ENCODE data around the gene NT5C1B.

NT5C1B gene

DNA sequence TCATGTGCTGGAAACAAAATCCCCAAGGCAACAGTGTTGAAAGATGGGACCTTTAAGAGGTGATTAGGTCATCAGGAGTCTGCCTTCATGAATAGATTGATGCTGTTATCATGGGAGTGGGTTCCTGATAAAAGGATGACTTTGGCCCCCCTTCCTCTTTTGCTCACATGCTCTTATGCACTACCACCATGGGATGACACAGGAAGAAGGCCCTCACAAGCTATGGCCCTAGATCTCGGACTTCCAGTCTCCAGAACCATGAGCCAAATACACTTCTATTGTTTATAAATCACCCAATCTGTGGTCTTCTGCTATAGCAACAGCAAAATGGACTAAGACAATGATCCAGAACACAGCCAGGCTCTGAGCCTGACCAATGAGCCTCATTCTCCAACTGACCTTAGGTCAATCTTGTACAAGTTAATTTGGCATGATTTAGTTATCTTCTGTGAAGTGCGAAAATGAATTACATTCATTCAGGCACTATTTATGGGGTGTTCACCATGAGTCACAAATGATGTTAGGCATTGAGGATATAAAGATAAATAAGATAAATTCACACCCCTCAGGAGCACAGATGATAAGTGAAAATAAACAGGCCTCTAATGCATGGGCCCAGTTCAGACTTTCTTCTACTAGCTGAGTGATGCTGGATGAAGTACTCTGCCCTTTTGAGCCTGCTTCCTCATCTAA lies 37.7 kb upstream of the NT5C1B start:
- TF ChIP-seq FOXP2 (optimal IDR thresholded peaks at IDR 0.05; ENCODE audit: borderline replicate concordance, extremely low read depth, extremely low read length, insufficient read depth) (no peak), SIN3A (IDR thresholded peaks at IDR 0.05; ENCODE audit: borderline replicate concordance, insufficient read depth, low read length) (no peak), POLR2AphosphoS5 (IDR thresholded peaks at IDR 0.05; ENCODE audit: low read depth, low read length) (no peak), TAF1 (IDR thresholded peaks at IDR 0.05; ENCODE audit: borderline replicate concordance, insufficient read depth, low read length) (no peak)
- TF ChIP-seq, protein P1, sequence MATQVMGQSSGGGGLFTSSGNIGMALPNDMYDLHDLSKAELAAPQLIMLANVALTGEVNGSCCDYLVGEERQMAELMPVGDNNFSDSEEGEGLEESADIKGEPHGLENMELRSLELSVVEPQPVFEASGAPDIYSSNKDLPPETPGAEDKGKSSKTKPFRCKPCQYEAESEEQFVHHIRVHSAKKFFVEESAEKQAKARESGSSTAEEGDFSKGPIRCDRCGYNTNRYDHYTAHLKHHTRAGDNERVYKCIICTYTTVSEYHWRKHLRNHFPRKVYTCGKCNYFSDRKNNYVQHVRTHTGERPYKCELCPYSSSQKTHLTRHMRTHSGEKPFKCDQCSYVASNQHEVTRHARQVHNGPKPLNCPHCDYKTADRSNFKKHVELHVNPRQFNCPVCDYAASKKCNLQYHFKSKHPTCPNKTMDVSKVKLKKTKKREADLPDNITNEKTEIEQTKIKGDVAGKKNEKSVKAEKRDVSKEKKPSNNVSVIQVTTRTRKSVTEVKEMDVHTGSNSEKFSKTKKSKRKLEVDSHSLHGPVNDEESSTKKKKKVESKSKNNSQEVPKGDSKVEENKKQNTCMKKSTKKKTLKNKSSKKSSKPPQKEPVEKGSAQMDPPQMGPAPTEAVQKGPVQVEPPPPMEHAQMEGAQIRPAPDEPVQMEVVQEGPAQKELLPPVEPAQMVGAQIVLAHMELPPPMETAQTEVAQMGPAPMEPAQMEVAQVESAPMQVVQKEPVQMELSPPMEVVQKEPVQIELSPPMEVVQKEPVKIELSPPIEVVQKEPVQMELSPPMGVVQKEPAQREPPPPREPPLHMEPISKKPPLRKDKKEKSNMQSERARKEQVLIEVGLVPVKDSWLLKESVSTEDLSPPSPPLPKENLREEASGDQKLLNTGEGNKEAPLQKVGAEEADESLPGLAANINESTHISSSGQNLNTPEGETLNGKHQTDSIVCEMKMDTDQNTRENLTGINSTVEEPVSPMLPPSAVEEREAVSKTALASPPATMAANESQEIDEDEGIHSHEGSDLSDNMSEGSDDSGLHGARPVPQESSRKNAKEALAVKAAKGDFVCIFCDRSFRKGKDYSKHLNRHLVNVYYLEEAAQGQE (IDR thresholded peaks at IDR 0.05; ENCODE audit: insufficient read depth in 1 of 2, low read depth in 2 of 2, low read length in 2 of 2): no peak

DNA sequence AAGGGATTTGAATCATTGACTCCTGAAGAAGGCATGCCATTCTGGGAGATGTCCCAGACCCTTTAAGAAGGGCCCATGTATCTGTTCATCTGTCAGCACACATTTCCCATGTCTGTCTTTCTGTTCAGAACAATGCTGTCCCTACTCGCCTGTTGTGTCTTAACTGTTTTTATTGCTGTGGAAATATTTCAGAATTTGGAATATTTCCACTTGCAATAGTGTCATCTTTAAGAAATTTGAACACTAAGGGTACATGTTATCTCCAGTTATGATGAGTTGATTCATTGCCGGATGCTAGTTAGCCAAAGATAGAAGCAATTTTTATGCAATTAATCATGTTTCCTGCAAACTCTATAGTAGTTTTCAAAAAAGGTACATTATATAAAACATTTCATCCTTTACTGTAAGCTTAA lies 36.9 kb upstream of the NT5C1B start:
- TF ChIP-seq, protein P1 (IDR thresholded peaks at IDR 0.05; ENCODE audit: insufficient read depth in 1 of 2, low read depth in 2 of 2, low read length in 2 of 2): no peak
- TF ChIP-seq TAF1 (IDR thresholded peaks at IDR 0.05; ENCODE audit: borderline replicate concordance, insufficient read depth, low read length) (no peak), POLR2AphosphoS5 (IDR thresholded peaks at IDR 0.05; ENCODE audit: low read depth, low read length) (no peak), SIN3A (IDR thresholded peaks at IDR 0.05; ENCODE audit: borderline replicate concordance, insufficient read depth, low read length) (no peak), FOXP2 (optimal IDR thresholded peaks at IDR 0.05; ENCODE audit: borderline replicate concordance, extremely low read depth, extremely low read length, insufficient read depth) (no peak)

DNA sequence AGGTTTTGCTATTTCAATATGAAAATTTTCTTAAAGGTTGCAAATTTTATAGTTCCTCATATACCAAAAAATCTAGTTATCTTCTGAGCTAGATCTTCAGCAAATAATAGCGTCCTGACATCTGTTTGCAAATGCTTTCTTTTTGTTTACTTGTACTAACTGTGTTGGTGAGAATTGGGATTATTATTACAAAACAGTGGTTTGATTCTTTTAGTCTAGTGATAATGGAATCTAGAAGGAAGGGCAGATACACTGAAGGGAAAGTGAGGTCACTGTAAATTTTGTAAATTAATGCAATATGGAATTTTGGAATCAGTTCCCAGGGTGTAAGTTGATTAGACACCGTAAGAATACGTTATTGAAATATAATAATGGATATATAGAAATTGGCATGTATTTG lies 36.2 kb upstream of the NT5C1B start:
- TF ChIP-seq TAF1 (IDR thresholded peaks at IDR 0.05; ENCODE audit: borderline replicate concordance, insufficient read depth, low read length) (no peak), SIN3A (IDR thresholded peaks at IDR 0.05; ENCODE audit: borderline replicate concordance, insufficient read depth, low read length) (no peak), POLR2AphosphoS5 (IDR thresholded peaks at IDR 0.05; ENCODE audit: low read depth, low read length) (no peak), FOXP2 (optimal IDR thresholded peaks at IDR 0.05; ENCODE audit: borderline replicate concordance, extremely low read depth, extremely low read length, insufficient read depth) (no peak)
- TF ChIP-seq, protein P1 (IDR thresholded peaks at IDR 0.05; ENCODE audit: insufficient read depth in 1 of 2, low read depth in 2 of 2, low read length in 2 of 2): no peak

DNA sequence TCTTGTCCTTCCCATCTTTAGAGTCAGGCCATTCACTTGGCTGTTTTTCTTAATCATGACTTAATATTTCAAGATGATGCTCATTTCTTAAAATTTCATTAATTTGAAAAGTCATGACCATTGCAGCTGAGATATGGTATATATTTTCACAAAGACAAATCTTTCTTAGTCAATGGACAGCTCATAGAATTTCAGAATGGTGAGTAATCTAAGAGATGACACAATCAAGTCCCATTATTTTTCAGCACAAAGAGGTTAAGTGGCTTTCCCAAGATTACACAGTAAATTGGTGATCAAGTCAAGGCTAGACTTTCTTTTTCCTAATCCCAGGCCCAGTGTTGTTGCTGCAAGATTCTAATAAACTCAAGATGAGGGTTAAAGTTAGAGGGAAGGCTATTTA lies 34.4 kb upstream of the NT5C1B start:
- TF ChIP-seq SIN3A (IDR thresholded peaks at IDR 0.05; ENCODE audit: borderline replicate concordance, insufficient read depth, low read length) (no peak), TAF1 (IDR thresholded peaks at IDR 0.05; ENCODE audit: borderline replicate concordance, insufficient read depth, low read length) (no peak), POLR2AphosphoS5 (IDR thresholded peaks at IDR 0.05; ENCODE audit: low read depth, low read length) (no peak), FOXP2 (optimal IDR thresholded peaks at IDR 0.05; ENCODE audit: borderline replicate concordance, extremely low read depth, extremely low read length, insufficient read depth) (no peak)
- TF ChIP-seq, protein P1 (IDR thresholded peaks at IDR 0.05; ENCODE audit: insufficient read depth in 1 of 2, low read depth in 2 of 2, low read length in 2 of 2): no peak

All from PFSK-1 (cell line).